Choroid plexus epithelial cell (primary cell): ENCODE measurements around the gene KLK2.

Source experiments
- DNase-seq: peaks from one replicate; pipeline ENCODE4 v3.0.0-alpha.2; 2010; ENCODE audit warnings: low read depth
- H3K4me3 ChIP-seq: 2 replicates; pipeline ENCODE4 v1.5.1; 2011; ENCODE audit warnings: low read depth, mild to moderate bottlenecking, control low read depth, low read length, moderate library complexity
- CTCF ChIP-seq: conservative IDR thresholded peaks from 2 replicates; pipeline ENCODE4 v1.5.1; 2011; ENCODE audit warnings: low read depth, mild to moderate bottlenecking, control low read depth, inconsistent platforms, low read length, moderate library complexity

The KLK2 gene

GRCh38 chr19:50925734-50926133 lies 52.5 kb downstream of the KLK2 start:
- TF ChIP-seq CTCF, result no peak
- no peak for DNase-seq
- no peak overlapping the region for H3K4me3 ChIP-seq

GRCh38 chr19:50926144-50926543 lies 52.9 kb downstream of the KLK2 start:
- no peak for DNase-seq
- H3K4me3 ChIP-seq, result no peak overlapping the region
- TF ChIP-seq CTCF, result no peak

- DNase-seq, result no peak
- TF ChIP-seq CTCF, result no peak
- no peak overlapping the region for H3K4me3 ChIP-seq
Measured at GRCh38 chr19:50928831-50929230, 55.6 kb downstream of the KLK2 start.
